ENCODE results near the gene F2RL3. TPM values are rescaled to one million over a fixed set of nuclear protein-coding genes. Genes with fewer than 3 reads are reported as not detected.
A peak's percentile ranks its signal among the peaks of the same experiment; 100 is the strongest.

F2RL3 gene
- total RNA-seq, 6 experiments from 2014 or later = 0.07 to 0.62 (median 0.28) TPM

DNA sequence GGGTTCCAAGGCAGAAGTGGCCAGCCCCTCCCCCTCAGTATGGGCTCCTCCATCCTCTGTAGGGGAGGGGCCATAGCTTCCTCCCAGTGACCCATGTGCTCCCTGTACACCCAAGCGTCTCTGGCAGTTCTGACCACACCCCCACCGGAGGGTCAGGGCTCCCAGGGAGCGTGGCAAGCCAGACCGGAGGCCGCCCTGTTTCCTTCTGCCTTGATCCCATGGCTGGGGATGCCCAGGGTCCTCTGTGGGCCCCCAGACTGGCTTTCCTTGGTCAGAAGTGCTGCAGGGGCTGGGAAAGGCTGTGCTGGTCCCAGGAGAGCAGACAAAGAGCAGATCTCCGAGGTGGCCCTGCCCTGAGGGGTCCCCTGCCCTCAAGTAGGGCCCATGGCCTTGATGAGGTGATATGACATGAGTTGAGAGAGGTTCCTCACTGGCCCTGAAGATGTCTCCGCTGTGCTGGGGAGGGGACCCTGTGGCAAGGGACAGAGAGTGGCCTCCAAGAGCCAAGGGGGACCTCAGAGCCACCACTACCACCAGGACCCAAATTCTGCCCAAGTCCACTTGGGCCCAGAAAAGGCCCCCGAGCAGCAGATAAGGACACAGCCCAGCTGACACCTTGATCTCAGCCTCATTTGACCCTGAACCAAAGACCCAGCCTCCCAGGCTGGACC lies 7.8 kb upstream of the F2RL3 start:
- H3K9me3 ChIP-seq = peaks cover 0 to 9% (median 0%) of the 10 kb centered on the region in 4 donors
- H3K27me3 ChIP-seq = no peaks in the 10 kb centered on the region
- 100% methylated on average over 1 of the region's 8 CpGs for WGBS (ENCODE audit: insufficient coverage, low coverage, low lambda C conversion rate, missing lambda C conversion rate)
- H3K4me3 ChIP-seq = no peak overlapping the region
- no peaks in the 10 kb centered on the region for H3K4me1 ChIP-seq
- no peak overlapping the region for H3K27ac ChIP-seq
- ATAC-seq = peak in 1 of 4 donors; percentile 11
- no peak for TF ChIP-seq POLR2A (IDR thresholded peaks at IDR 0.05)
- TF ChIP-seq, protein P1, sequence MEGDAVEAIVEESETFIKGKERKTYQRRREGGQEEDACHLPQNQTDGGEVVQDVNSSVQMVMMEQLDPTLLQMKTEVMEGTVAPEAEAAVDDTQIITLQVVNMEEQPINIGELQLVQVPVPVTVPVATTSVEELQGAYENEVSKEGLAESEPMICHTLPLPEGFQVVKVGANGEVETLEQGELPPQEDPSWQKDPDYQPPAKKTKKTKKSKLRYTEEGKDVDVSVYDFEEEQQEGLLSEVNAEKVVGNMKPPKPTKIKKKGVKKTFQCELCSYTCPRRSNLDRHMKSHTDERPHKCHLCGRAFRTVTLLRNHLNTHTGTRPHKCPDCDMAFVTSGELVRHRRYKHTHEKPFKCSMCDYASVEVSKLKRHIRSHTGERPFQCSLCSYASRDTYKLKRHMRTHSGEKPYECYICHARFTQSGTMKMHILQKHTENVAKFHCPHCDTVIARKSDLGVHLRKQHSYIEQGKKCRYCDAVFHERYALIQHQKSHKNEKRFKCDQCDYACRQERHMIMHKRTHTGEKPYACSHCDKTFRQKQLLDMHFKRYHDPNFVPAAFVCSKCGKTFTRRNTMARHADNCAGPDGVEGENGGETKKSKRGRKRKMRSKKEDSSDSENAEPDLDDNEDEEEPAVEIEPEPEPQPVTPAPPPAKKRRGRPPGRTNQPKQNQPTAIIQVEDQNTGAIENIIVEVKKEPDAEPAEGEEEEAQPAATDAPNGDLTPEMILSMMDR (IDR thresholded peaks at IDR 0.05) = no peak
- peaks cover 0 to 30% (median 7%) of the 10 kb centered on the region in 4 donors for H3K36me3 ChIP-seq
- no peak for DNase-seq
- intact Hi-C loops (cut with DNase I) = no loop called here

DNA sequence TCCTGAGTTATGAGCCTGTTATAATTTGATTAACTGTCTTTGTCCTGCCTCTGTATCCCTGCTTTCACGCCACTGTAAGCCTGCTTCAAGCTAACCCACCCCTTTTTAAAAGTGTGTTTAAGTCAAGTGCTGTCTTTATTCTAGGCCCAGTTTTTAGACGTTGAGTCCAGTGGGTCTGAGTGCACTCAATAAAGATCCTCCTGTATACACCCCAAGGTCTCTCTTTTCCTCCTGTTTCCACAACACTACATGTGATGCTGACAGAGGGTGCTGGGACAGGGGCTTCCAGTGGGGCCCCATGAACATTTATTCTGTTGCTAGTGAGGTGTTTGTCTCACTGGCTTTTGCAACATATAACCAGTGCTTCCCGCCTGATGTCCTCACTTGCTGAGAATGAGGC lies 6.7 kb upstream of the F2RL3 start:
- ATAC-seq (no peak), DNase-seq (no peak)
- peaks cover 0 to 19% (median 4%) of the 10 kb centered on the region in 4 donors for H3K36me3 ChIP-seq
- no peaks in the 10 kb centered on the region for H3K27me3 ChIP-seq
- peaks cover 0 to 9% (median 0%) of the 10 kb centered on the region in 4 donors for H3K9me3 ChIP-seq
- TF ChIP-seq POLR2A (IDR thresholded peaks at IDR 0.05) = no peak
- no peak overlapping the region for H3K4me3 ChIP-seq
- no peaks in the 10 kb centered on the region for H3K4me1 ChIP-seq
- WGBS (ENCODE audit: insufficient coverage, low coverage, low lambda C conversion rate, missing lambda C conversion rate) = 100% methylated on average over 3 of the region's 3 CpGs
- no peak overlapping the region for H3K27ac ChIP-seq
- intact Hi-C loops (cut with DNase I) = no loop called here

DNA sequence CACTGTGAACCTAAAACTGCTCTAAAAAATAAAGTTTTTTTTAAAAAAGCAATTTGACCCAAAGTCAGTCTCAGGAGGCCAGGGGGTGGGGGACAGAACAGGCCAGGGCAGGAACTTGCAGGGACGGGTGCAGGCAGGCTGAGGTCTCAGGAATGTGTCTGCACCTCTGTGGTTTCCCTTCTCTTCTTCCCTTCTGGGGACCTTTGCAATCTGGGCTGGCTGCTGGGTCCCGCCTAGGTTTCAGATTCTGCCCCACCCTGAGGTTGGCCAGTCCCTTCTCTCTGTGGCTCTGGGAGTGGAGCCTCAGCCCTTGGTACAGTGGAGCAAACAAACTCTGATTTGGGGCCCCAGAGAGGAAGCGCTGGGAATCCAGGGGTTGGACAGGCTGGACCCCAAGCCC lies 5.3 kb upstream of the F2RL3 start:
- Histone ChIP-seq H3K27me3 (no peaks in the 10 kb centered on the region), H3K9me3 (peaks cover 0 to 9% (median 0%) of the 10 kb centered on the region in 4 donors), H3K36me3 (peaks cover 0 to 8% (median 1%) of the 10 kb centered on the region in 4 donors), H3K4me1 (no peaks in the 10 kb centered on the region), H3K27ac (no peak overlapping the region), H3K4me3 (no peak overlapping the region)
- intact Hi-C loops (cut with DNase I) = no loop called here
- DNase-seq = no peak
- TF ChIP-seq POLR2A (IDR thresholded peaks at IDR 0.05) = no peak
- TF ChIP-seq, protein P1 (IDR thresholded peaks at IDR 0.05) = no peak
- no peak for ATAC-seq
- WGBS (ENCODE audit: insufficient coverage, low coverage, low lambda C conversion rate, missing lambda C conversion rate) = 56% methylated on average over 1 of the region's 3 CpGs

DNA sequence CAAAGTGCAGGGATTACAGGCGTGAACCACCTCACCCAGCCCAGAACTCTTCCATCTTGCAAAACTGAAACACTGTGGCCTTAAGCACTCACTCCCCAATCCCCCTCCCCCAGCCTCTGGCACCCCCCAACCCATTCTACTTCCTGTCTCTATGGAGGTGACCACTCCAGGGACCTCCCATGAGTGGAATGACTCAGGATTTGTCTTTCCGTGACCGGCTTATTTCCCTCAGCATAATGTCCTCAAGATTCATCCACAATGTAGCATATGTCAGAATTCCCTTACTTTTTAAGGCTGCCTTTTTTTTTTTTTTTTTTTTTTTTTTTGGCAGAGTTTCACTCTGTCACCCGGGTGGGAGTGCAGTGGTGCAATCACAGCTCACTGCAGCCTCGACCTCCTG lies 3.6 kb upstream of the F2RL3 start:
- DNase-seq (no peak), ATAC-seq (no peak)
- TF ChIP-seq, protein P1 (IDR thresholded peaks at IDR 0.05) = no peak
- no peak for TF ChIP-seq POLR2A (IDR thresholded peaks at IDR 0.05)
- Histone ChIP-seq H3K4me3 (no peak overlapping the region), H3K36me3 (no peaks in the 10 kb centered on the region), H3K4me1 (no peaks in the 10 kb centered on the region), H3K27me3 (no peaks in the 10 kb centered on the region), H3K27ac (no peak overlapping the region), H3K9me3 (peaks cover 0 to 9% (median 0%) of the 10 kb centered on the region in 4 donors)
- 55% methylated on average over 5 of the region's 5 CpGs for WGBS (ENCODE audit: insufficient coverage, low coverage, low lambda C conversion rate, missing lambda C conversion rate)
- intact Hi-C loops (cut with DNase I) = no loop called here

DNA sequence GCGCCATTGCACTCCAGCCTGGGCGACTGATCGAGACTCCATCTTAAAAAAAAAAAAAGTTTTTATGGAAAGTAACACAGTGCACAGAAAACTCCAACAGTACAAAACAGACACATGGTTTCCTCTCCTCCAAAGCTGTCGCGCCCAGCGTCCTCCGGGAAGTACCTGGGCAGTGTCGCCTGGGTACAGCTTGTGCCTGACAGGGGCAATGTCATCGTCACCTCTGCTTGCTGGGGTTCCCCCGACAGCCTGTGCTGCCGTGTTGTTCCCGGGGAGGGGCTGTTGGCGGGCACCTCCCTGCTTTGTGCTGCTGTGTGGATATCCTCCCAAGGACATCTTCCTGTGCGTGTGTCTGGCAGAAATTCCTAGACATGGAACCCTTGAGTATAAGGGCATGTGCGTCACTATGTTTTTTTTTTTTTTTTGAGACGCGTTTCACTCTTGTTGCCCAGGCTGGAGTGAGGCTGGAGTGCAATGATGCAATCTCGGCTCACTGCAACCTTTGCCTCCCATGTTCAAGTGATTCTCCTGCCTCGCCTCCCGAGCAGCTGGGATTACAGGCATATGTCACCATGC lies 2.4 kb upstream of the F2RL3 start:
- intact Hi-C loops (cut with DNase I) = no loop called here
- Histone ChIP-seq H3K4me3 (peak overlapping the region in 1 of 3 donors; percentile 33), H3K9me3 (peaks cover 0 to 9% (median 0%) of the 10 kb centered on the region in 4 donors), H3K4me1 (no peaks in the 10 kb centered on the region), H3K27me3 (no peaks in the 10 kb centered on the region), H3K27ac (peak overlapping the region; percentile 5 to 80 (median 16)), H3K36me3 (no peaks in the 10 kb centered on the region)
- no peak for TF ChIP-seq POLR2A (IDR thresholded peaks at IDR 0.05)
- TF ChIP-seq, protein P1 (IDR thresholded peaks at IDR 0.05) = no peak
- ATAC-seq (peak; percentile 77 to 86 (median 82)), DNase-seq (peak in 2 of 3 donors; percentile 62 to 75)
- 28% methylated on average over 20 of the region's 20 CpGs for WGBS (ENCODE audit: insufficient coverage, low coverage, low lambda C conversion rate, missing lambda C conversion rate)
